Trophoblast cell (in vitro differentiated cells and primary cell): ENCODE data around the gene C19orf47.

ENCODE experiments used
- DNase-seq, 2 donors: peaks; one replicate each; pipeline ENCODE4 v3.0.0-alpha.2; 2016
- H2AFZ ChIP-seq: 2 replicates; pipeline ENCODE4 v1.6.1; 2013; ENCODE audit warnings: low read length, moderate library complexity, mild to moderate bottlenecking; ENCODE audit not compliant: insufficient read depth, poor library complexity
- H2AK5ac ChIP-seq: 2 replicates; pipeline ENCODE4 v1.6.1; 2013; ENCODE audit warnings: mild to moderate bottlenecking, low read length
- H2BK120ac ChIP-seq: 2 replicates; pipeline ENCODE4 v1.6.1; 2013; ENCODE audit warnings: low read length, mild to moderate bottlenecking, moderate library complexity; ENCODE audit not compliant: insufficient read depth, poor library complexity
- H2BK12ac ChIP-seq: 2 replicates; pipeline ENCODE4 v1.6.1; 2013; ENCODE audit warnings: mild to moderate bottlenecking, low read length, moderate library complexity
- H2BK5ac ChIP-seq: 2 replicates; pipeline ENCODE4 v1.6.1; 2013; ENCODE audit warnings: low read length, low read depth, moderate library complexity, mild to moderate bottlenecking; ENCODE audit not compliant: poor library complexity
- H3K14ac ChIP-seq: 2 replicates; pipeline ENCODE4 v1.6.1; 2013; ENCODE audit warnings: mild to moderate bottlenecking, low read length
- H3K18ac ChIP-seq: 2 replicates; pipeline ENCODE4 v1.6.1; 2013; ENCODE audit warnings: mild to moderate bottlenecking, low read length
- H3K23ac ChIP-seq: 2 replicates; pipeline ENCODE4 v1.6.1; 2013; ENCODE audit warnings: low read length
- H3K27ac ChIP-seq: 2 replicates; pipeline ENCODE4 v1.5.1; 2013; ENCODE audit warnings: low read depth, mild to moderate bottlenecking, inconsistent platforms, low read length, moderate library complexity
- H3K27me3 ChIP-seq: 2 replicates; pipeline ENCODE4 v1.6.1; 2013; ENCODE audit warnings: inconsistent platforms, mild to moderate bottlenecking, low read length, moderate library complexity; ENCODE audit not compliant: insufficient read depth
- H3K36me3 ChIP-seq, 2 experiments: 1 replicate in 1 of 2; 2 replicates in 1 of 2; pipeline ENCODE4 v1.6.1; 2013; ENCODE audit warnings: low read length in 2 of 2, mild to moderate bottlenecking in 2 of 2, moderate library complexity in 1 of 2; ENCODE audit not compliant: insufficient read depth in 2 of 2, control insufficient read depth in 1 of 2
- H3K4ac ChIP-seq: 2 replicates; pipeline ENCODE4 v1.6.1; 2013; ENCODE audit warnings: low read depth, mild to moderate bottlenecking, low read length, moderate library complexity
- H3K4me1 ChIP-seq, 2 experiments: 1 replicate in 1 of 2; 2 replicates in 1 of 2; pipeline ENCODE4 v1.6.1; 2013; ENCODE audit warnings: low read length in 2 of 2, mild to moderate bottlenecking in 2 of 2, moderate library complexity in 1 of 2; ENCODE audit not compliant: insufficient read depth in 2 of 2, control insufficient read depth in 1 of 2
- H3K4me2 ChIP-seq: 2 replicates; pipeline ENCODE4 v1.6.1; 2013; ENCODE audit warnings: inconsistent platforms, mild to moderate bottlenecking, low read length, moderate library complexity
- H3K4me3 ChIP-seq: 2 replicates; pipeline ENCODE4 v1.5.1; 2013; ENCODE audit warnings: mild to moderate bottlenecking, low read depth, low read length, inconsistent platforms
- H3K79me1 ChIP-seq: one replicate; pipeline ENCODE4 v1.6.1; 2013; ENCODE audit warnings: low read length
- H3K79me2 ChIP-seq: 2 replicates; pipeline ENCODE4 v1.6.1; 2013; ENCODE audit warnings: low read length, mild to moderate bottlenecking; ENCODE audit not compliant: control insufficient read depth, insufficient read depth, poor library complexity
- H3K9ac ChIP-seq: 2 replicates; pipeline ENCODE4 v1.6.1; 2013; ENCODE audit warnings: mild to moderate bottlenecking, low read length
- H3K9me3 ChIP-seq: 2 replicates; pipeline ENCODE4 v1.6.1; 2013; ENCODE audit warnings: low read depth, mild to moderate bottlenecking, control low read depth, inconsistent platforms, low read length; ENCODE audit not compliant: insufficient read depth
- H4K12ac ChIP-seq: 2 replicates; pipeline ENCODE4 v1.6.1; 2013; ENCODE audit warnings: low read depth, mild to moderate bottlenecking, low read length, moderate library complexity
- H4K8ac ChIP-seq: 2 replicates; pipeline ENCODE4 v1.6.1; 2013; ENCODE audit warnings: low read depth, mild to moderate bottlenecking, low read length, moderate library complexity
- H4K91ac ChIP-seq: one replicate; pipeline ENCODE4 v1.6.1; 2013; ENCODE audit warnings: low read depth, mild to moderate bottlenecking, low read length, moderate library complexity
- WGBS: extraction: QIAGEN DNeasy Blood & Tissue Kit; methylation state at CpG from one replicate; pipeline ENCODE4 v1.1.7; 2013; ENCODE audit warnings: missing lambda C conversion rate; ENCODE audit not compliant: insufficient read length, insufficient coverage; ENCODE audit errors: extremely low coverage; 5-methylcytosine and 5-hydroxymethylcytosine counted together

Gene C19orf47

DNA sequence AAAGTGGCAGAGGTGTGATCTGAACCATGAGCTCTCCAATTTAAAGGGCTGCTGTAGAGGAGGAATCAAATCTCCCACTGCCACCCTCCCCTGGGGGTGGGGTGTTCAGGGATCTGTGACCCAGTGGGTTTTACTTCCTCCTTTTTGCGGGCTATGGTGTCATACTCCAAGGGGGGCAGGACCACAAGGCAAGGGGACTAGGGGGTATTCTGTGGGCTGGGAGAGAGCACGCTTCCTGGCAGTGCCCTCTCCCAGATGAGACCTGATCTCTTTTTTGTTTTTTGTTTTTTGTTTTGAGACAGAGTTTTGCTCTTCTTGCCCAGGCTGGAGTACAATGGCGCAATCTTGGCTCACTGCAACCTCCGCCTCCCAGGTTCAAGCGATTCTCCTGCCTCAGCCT, 10.6 kb upstream of the C19orf47 start:
- H3K27ac ChIP-seq: no peak overlapping the region
- H3K9me3 ChIP-seq: no peaks in the 10 kb centered on the region
- H3K14ac ChIP-seq: no peak overlapping the region
- H3K9ac ChIP-seq: no peak overlapping the region
- H3K4me1 ChIP-seq: peaks cover 21 to 26% of the 10 kb centered on the region in 2 experiments
- H2BK120ac ChIP-seq: peak overlapping the region; percentile 15
- H3K23ac ChIP-seq: no peak overlapping the region
- no peak overlapping the region for H2BK5ac ChIP-seq
- H3K4me2 ChIP-seq: no peak overlapping the region
- H2AK5ac ChIP-seq: no peak overlapping the region
- H4K8ac ChIP-seq: no peak overlapping the region
- no peak overlapping the region for H4K91ac ChIP-seq
- H2BK12ac ChIP-seq: no peak overlapping the region
- WGBS: no CpG with 5 or more reads among the region's 5 CpGs
- H3K4ac ChIP-seq: no peak overlapping the region
- H3K36me3 ChIP-seq: peaks cover 0 to 2% of the 10 kb centered on the region in 2 experiments
- no peak overlapping the region for H4K12ac ChIP-seq
- no peak overlapping the region for H3K4me3 ChIP-seq
- no peaks in the 10 kb centered on the region for H3K27me3 ChIP-seq
- H3K18ac ChIP-seq: no peak overlapping the region
- H2AFZ ChIP-seq: no peak overlapping the region
- H3K79me1 ChIP-seq: peaks cover 12% of the 10 kb centered on the region
- DNase-seq: peak in 1 of 2 donors; percentile 8
- no peaks in the 10 kb centered on the region for H3K79me2 ChIP-seq

DNA sequence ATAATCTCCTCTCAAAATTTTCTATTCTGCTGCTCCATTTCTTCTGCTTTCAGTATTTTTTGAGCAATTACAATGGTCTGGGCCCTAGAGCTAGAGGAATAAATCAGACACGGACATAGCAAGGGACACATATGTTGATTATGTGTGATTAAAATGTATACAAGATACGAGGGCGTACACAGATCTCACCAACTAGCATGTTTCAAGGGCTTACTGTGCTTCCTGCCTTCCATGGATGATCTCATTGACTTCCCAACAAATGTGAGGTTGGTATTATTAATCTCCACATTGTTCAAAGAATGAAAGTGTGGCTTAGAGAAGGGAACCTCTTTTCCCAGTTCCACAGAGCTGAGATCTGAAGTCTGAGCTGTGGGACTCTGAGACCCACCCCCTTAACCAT, 9.4 kb upstream of the C19orf47 start:
- Histone ChIP-seq H4K8ac (no peak overlapping the region), H3K18ac (no peak overlapping the region), H3K23ac (no peak overlapping the region), H3K27me3 (no peaks in the 10 kb centered on the region), H3K4me1 (peaks cover 16 to 24% of the 10 kb centered on the region in 2 experiments), H3K4ac (no peak overlapping the region), H3K27ac (no peak overlapping the region), H4K91ac (no peak overlapping the region), H3K36me3 (peaks cover 2% of the 10 kb centered on the region in 2 experiments), H2BK120ac (no peak overlapping the region), H3K9me3 (no peaks in the 10 kb centered on the region), H3K4me2 (no peak overlapping the region), H3K4me3 (no peak overlapping the region), H2BK5ac (no peak overlapping the region), H2AK5ac (no peak overlapping the region), H3K9ac (no peak overlapping the region), H2AFZ (no peak overlapping the region), H4K12ac (no peak overlapping the region), H3K14ac (no peak overlapping the region), H2BK12ac (no peak overlapping the region), H3K79me1 (peaks cover 6% of the 10 kb centered on the region), H3K79me2 (no peaks in the 10 kb centered on the region)
- WGBS: no CpG with 5 or more reads among the region's 3 CpGs
- DNase-seq: no peak

DNA sequence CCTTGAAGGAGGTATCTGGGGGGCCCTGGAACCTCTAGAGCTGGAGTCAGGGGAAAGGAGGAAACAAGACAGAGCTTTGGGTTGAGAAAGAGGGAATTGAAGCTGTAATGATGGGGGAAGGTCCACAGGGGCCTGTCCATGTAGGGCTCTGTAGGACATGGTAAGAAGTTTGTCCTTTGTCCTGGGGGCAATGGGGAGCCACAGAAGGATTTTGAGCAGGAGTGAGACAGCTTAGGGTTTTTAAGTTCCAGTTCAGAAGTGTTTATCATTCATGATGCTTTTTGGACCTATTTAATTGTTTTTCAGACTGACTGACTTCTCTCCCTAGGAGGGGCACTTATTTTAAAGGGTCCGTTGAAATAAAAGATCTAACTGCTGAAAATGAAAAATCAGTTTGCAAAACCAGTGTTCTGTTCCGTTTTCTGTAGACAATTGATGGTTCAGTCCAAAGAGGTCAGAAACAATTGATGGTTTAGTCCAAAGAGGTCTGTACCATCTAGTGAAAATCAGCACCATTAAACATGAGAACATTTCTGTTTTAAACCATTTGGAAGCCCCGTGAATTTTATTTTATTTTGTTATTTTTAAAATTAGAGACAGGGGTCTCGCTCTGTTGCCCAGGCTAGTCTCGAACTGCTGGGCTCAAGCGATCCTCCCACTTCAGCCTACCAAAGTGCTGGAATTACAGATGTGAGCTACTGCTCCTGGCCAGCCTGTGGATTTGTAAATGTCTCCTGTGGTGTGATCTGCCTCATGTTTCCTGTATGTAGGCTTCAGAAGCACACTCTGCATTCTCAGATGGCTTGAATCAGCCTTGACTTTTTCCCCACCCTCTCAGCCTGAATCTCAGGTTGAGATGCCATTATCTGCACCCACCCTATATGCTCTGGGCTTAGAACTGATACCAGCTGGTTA, 8.7 kb upstream of the C19orf47 start:
- no CpG with 5 or more reads among the region's 6 CpGs for WGBS
- H3K4me2 ChIP-seq: no peak overlapping the region
- no peak for DNase-seq
- no peak overlapping the region for H4K91ac ChIP-seq
- H4K8ac ChIP-seq: no peak overlapping the region
- peaks cover 6% of the 10 kb centered on the region for H3K79me1 ChIP-seq
- H3K14ac ChIP-seq: no peak overlapping the region
- H3K27ac ChIP-seq: no peak overlapping the region
- H3K79me2 ChIP-seq: no peaks in the 10 kb centered on the region
- H2BK5ac ChIP-seq: no peak overlapping the region
- no peak overlapping the region for H2BK120ac ChIP-seq
- no peak overlapping the region for H2AFZ ChIP-seq
- no peaks in the 10 kb centered on the region for H3K9me3 ChIP-seq
- no peak overlapping the region for H3K23ac ChIP-seq
- no peak overlapping the region for H3K18ac ChIP-seq
- peaks cover 16 to 18% of the 10 kb centered on the region in 2 experiments for H3K4me1 ChIP-seq
- no peak overlapping the region for H3K9ac ChIP-seq
- H3K27me3 ChIP-seq: no peaks in the 10 kb centered on the region
- H2AK5ac ChIP-seq: no peak overlapping the region
- no peak overlapping the region for H2BK12ac ChIP-seq
- no peak overlapping the region for H4K12ac ChIP-seq
- H3K4me3 ChIP-seq: no peak overlapping the region
- no peak overlapping the region for H3K4ac ChIP-seq
- H3K36me3 ChIP-seq: peaks cover 2% of the 10 kb centered on the region in 2 experiments

DNA sequence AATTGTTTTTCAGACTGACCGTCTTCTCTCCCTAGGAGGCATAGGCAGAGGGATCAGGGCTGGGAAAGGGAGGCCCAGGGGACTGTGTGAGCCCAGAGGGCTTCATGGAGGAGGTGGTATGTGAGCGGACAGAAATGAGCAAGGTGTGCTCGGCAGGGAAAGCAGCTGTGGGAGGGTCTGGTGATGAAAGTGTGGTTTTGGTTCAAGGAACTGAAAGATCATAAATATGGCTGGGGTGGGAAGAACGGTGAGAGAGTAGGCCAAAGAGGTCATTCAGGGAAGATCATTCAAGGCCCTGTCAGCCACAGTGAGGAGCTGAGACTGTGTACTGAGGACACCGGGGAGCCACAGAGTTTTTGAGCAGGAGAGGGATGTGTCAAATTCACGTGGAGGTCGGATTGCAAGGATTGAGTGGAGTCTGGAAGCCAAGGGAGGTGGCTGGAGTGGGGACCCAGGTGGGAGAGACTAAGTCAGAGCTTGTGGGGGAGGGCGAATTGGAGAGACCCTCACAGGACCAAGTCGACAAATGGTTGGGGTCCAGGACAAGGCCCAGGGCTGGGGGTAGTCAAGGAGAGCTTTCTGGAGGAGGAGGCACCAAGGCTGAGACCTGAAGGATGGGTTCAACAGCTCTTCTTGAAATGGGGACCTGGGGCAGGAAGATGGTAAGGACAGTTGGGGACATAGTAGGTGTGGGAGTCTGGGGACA, 7.9 kb upstream of the C19orf47 start:
- Histone ChIP-seq H4K91ac (no peak overlapping the region), H3K9me3 (peaks cover 2% of the 10 kb centered on the region), H3K18ac (no peak overlapping the region), H2BK5ac (no peak overlapping the region), H2AFZ (no peak overlapping the region), H3K79me2 (no peaks in the 10 kb centered on the region), H3K23ac (no peak overlapping the region), H3K27ac (no peak overlapping the region), H3K4ac (no peak overlapping the region), H2AK5ac (no peak overlapping the region), H3K4me2 (no peak overlapping the region), H2BK120ac (no peak overlapping the region), H3K79me1 (peaks cover 6% of the 10 kb centered on the region), H3K4me3 (no peak overlapping the region), H3K27me3 (no peaks in the 10 kb centered on the region), H2BK12ac (no peak overlapping the region), H4K12ac (no peak overlapping the region), H3K14ac (no peak overlapping the region), H3K9ac (no peak overlapping the region), H3K36me3 (peaks cover 2 to 6% of the 10 kb centered on the region in 2 experiments), H3K4me1 (peaks cover 12 to 13% of the 10 kb centered on the region in 2 experiments), H4K8ac (no peak overlapping the region)
- DNase-seq: no peak
- WGBS: no CpG with 5 or more reads among the region's 9 CpGs
